ENCODE measurements around the gene SSBP2. TPM values are rescaled to one million over a fixed set of nuclear protein-coding genes. Genes with fewer than 3 reads are reported as not detected.
"Not testable (repeated sequence)": the region's sequence is repeated elsewhere in the genome, so short reads cannot be mapped to it uniquely, and the experiment has no call there.

The SSBP2 gene
- polyA plus RNA-seq, 3 donors from 2014 or later, result 28.4 to 90.8 (median 34.2) TPM

DNA sequence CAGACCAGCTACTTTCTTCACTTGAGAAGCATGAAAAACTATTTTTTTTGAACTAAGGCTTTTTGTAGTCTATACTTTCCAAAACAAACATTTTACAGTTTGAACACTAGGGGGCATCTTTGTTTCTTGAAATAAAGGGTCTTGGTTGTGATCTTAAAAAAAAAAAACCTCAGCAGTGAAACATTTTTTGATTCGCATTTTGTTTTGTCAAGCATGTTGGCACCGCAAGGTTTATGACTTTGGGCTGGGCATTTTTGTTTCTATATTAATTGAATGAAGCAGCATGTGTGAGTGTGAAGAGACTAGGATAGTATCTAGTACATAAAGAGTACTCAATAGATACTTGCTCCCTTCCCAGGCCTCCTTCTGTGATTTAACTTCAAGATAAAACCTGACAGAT, 325.3 kb downstream of the SSBP2 start:
- Mint-ChIP-seq H3K27me3 (ENCODE audit: low read depth in 3 of 3) (peaks cover 0 to 1% (median 0%) of the 10 kb centered on the region in 3 donors), H3K27ac (no peak overlapping the region), H3K4me1 (peaks cover 2 to 5% of the 10 kb centered on the region in 2 donors), H3K36me3 (peaks cover 0 to 2% (median 0%) of the 10 kb centered on the region in 3 donors), H3K4me3 (no peak overlapping the region), H3K9me3 (no peaks in the 10 kb centered on the region)
- DNase-seq, result peak; percentile 28 to 45 (median 43)

DNA sequence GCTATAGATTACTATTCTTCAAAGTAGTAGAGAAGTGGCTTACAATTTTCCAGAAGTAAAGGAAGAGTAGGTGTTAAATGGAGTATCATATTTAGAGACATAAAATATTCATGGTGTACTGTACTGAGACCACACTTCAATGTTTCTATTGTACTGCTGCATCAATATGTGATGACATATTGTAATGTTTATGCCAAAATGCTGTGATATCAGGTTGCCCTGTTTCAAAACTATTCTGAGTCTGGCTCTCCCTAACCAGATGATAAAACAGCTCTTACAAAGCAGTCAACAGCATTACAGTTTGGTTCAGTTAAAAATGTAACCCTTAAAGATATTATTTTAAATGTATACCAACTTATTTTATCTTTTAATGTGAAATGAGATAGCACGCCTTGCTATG, 326.2 kb downstream of the SSBP2 start:
- Mint-ChIP-seq H3K27me3 (ENCODE audit: low read depth in 3 of 3) (peaks cover 0 to 1% (median 0%) of the 10 kb centered on the region in 3 donors), H3K9me3 (no peaks in the 10 kb centered on the region), H3K4me1 (peaks cover 2 to 5% of the 10 kb centered on the region in 2 donors), H3K4me3 (no peak overlapping the region), H3K27ac (no peak overlapping the region), H3K36me3 (no peaks in the 10 kb centered on the region)
- no peak for DNase-seq

DNA sequence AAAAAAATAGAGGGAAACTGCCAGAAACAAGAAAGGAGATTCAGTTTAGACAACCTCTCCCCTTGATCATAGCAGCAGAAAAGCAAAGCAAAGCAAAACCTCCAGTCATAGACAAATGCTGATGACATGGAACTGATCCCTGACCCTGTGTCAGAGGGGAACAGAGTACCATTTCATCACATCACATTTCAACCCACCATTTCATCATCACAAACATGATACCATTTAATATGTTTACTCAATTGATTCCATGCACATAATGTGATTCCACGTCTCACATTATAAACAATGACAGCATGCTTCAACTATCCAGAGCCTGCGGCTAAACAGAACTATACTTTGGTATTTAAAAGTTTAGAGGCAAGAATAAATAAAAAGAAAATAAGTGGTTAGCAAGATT, 328.2 kb downstream of the SSBP2 start:
- no peak for DNase-seq
- H3K36me3 Mint-ChIP-seq, result no peaks in the 10 kb centered on the region
- peaks cover 2 to 5% of the 10 kb centered on the region in 2 donors for H3K4me1 Mint-ChIP-seq
- H3K27ac Mint-ChIP-seq, result no peak overlapping the region
- no peak overlapping the region for H3K4me3 Mint-ChIP-seq
- H3K9me3 Mint-ChIP-seq, result no peaks in the 10 kb centered on the region
- no peaks in the 10 kb centered on the region for H3K27me3 Mint-ChIP-seq (ENCODE audit: low read depth in 3 of 3)

DNA sequence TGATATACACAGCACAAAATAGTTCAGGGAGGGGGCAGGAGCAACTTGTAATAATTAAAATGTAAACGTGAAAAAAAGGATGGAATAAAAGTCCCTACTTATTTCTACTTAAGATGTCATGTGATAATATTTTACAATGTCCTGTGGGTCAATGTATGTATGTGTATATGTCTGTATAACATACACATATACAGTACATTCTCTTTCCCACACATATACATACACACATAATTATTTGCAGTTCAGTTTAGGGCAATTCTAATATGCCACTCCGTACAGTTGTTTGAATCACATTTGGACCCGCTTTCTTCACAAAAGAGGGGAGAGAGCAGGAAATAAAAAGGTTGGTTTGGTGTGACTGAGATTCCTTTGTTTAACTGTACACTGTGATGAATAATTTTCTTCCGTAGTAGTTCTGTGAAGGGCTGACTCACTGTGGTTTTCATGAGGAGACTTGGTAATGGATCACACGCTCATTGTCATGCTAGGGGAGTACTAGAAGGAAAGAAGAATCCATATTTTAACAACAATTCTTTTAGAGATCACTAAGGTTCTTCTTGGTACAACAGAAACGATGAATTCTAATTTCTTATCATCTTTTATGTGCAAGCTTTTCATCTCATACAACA, 330.7 kb downstream of the SSBP2 start:
- H3K27ac Mint-ChIP-seq, result no peak overlapping the region
- no peak overlapping the region for H3K4me3 Mint-ChIP-seq
- peaks cover 0 to 3% (median 0%) of the 10 kb centered on the region in 3 donors for H3K36me3 Mint-ChIP-seq
- H3K27me3 Mint-ChIP-seq (ENCODE audit: low read depth in 3 of 3), result no peaks in the 10 kb centered on the region
- H3K9me3 Mint-ChIP-seq, result no peaks in the 10 kb centered on the region
- H3K4me1 Mint-ChIP-seq, result no peaks in the 10 kb centered on the region
- no peak for DNase-seq

DNA sequence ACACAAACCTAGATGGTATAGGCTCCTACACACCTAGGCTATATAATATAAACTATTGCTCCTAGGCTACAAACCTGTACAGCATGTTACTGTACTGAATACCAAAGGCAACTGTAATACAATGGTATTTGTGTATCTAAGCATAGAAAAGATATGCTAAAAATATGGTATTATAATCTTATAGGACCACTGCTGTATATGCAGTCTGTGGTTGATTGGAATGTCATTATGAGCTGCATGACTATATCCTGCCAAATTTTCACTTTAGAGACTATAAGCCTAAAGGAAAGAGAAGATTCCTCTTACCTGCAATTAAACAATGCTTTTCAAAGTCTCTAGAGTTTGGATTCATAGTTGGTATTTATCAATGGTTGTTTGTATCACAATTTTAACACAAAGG, 332.3 kb downstream of the SSBP2 start:
- Mint-ChIP-seq H3K9me3 (no peaks in the 10 kb centered on the region), H3K27ac (no peak overlapping the region), H3K36me3 (peaks cover 0 to 3% (median 0%) of the 10 kb centered on the region in 3 donors), H3K4me1 (no peaks in the 10 kb centered on the region), H3K4me3 (no peak overlapping the region), H3K27me3 (ENCODE audit: low read depth in 3 of 3) (no peaks in the 10 kb centered on the region)
- DNase-seq, result no peak

DNA sequence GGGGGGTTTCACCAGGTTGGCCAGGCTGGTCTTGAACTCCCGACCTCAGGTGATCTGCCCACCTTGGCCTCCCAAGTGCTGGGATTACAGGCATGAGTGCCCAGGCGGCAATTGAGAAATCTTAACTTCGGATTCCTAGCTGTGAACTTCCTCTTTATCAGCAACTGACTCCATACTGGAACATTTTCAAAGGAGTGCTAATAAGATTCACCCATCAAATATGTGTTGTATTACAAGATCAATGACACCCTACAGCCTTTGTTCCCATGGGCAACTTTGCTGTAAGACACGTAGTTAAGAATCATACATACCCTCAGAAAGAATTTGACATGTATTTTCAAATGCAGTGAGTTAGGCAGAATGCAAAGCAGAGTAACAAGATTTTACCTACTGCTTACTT, 333.8 kb downstream of the SSBP2 start:
- no peak overlapping the region for H3K27ac Mint-ChIP-seq
- H3K9me3 Mint-ChIP-seq, result no peaks in the 10 kb centered on the region
- no peak overlapping the region for H3K4me3 Mint-ChIP-seq
- H3K4me1 Mint-ChIP-seq, result no peaks in the 10 kb centered on the region
- no peaks in the 10 kb centered on the region for H3K27me3 Mint-ChIP-seq (ENCODE audit: low read depth in 3 of 3)
- H3K36me3 Mint-ChIP-seq, result peaks cover 0 to 3% (median 0%) of the 10 kb centered on the region in 3 donors
- no peak for DNase-seq

DNA sequence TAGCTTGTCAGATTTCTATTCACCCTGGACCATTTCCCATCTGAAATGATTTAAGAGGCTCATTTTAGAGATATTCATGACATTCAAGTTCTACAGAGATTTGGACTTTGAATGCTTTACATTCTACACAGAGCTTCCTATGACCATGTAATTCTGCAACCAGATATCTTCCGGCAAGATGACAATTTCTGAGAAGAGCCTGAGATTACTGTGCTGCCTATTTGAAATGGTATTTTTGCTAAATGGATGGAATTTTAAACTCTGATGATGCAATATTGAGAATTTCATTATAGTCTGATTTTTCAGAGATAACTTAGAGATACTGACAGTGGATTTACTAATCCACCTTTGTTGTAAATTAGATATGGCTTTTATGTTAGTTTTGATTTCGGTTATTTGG, 341.0 kb downstream of the SSBP2 start:
- peaks cover 0 to 2% (median 0%) of the 10 kb centered on the region in 3 donors for H3K27me3 Mint-ChIP-seq (ENCODE audit: low read depth in 3 of 3)
- DNase-seq, result no peak
- no peaks in the 10 kb centered on the region for H3K4me1 Mint-ChIP-seq
- H3K4me3 Mint-ChIP-seq, result no peak overlapping the region
- no peak overlapping the region for H3K27ac Mint-ChIP-seq
- H3K9me3 Mint-ChIP-seq, result no peaks in the 10 kb centered on the region
- H3K36me3 Mint-ChIP-seq, result no peaks in the 10 kb centered on the region

DNA sequence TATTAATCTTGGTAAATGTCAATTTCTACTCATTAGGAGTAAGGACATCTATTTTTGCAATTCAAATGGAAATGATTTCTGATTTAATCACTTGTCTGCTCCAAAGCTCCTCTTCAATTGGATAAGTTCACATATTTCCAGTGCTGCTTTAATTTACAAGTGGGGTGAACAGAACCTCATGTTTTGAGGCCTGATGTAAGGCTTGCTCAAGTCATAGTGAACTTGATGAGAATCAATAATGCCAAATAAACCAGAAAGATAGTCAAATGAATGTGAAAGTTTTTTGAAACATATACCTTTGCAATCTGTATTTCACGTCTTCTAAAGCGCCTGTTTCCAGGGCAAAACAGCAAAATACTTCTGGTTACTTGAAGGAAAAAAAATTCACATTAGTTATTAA, 341.5 kb downstream of the SSBP2 start:
- Mint-ChIP-seq H3K9me3 (no peaks in the 10 kb centered on the region), H3K27ac (no peak overlapping the region), H3K4me1 (no peaks in the 10 kb centered on the region), H3K36me3 (no peaks in the 10 kb centered on the region), H3K27me3 (ENCODE audit: low read depth in 3 of 3) (peaks cover 0 to 2% (median 0%) of the 10 kb centered on the region in 3 donors), H3K4me3 (no peak overlapping the region)
- no peak for DNase-seq

DNA sequence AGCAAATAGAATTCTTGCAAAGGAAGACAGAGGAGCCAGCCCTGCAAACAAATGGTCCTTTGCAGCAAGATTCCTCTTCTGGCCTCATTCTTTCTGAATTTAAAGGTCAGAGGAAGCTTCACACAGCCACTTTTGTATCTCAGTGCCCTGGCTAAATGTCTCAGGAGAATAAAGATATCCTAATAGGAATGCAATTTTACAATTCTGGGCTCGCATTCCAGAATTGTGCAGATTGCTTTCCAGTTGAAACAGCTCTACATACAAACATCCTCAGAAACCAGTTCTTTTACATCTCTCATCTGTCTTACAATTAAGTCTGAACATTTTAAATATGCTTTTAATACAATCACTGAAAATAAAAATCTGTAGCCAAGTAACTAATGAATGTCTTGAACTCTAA, 342.4 kb downstream of the SSBP2 start:
- Mint-ChIP-seq H3K36me3 (no peaks in the 10 kb centered on the region), H3K9me3 (no peaks in the 10 kb centered on the region), H3K27ac (no peak overlapping the region), H3K27me3 (ENCODE audit: low read depth in 3 of 3) (peaks cover 0 to 2% (median 0%) of the 10 kb centered on the region in 3 donors), H3K4me3 (no peak overlapping the region), H3K4me1 (no peaks in the 10 kb centered on the region)
- DNase-seq, result no peak

DNA sequence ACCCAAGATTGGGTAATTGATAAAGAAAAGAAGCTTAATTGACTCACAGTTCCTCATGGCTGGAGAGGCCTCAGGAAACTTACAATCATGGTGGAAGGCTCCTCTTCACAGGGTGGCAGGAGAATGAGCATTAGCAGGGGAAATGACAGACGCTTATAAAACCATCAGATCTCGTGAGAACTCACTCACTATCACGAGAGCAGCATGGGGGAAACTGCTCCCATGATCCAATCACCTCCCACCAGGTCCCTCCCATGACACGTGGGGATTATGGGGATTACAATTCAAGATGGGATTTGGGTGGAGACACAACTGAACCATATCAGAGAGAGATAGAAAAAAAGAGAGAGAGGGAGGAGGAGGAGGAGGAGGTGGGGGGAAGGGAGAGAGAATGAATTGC, 343.1 kb downstream of the SSBP2 start:
- not testable (repeated sequence) for H3K27me3 Mint-ChIP-seq (ENCODE audit: low read depth in 3 of 3); H3K4me1 Mint-ChIP-seq; H3K4me3 Mint-ChIP-seq; DNase-seq; H3K9me3 Mint-ChIP-seq; H3K27ac Mint-ChIP-seq; H3K36me3 Mint-ChIP-seq

DNA sequence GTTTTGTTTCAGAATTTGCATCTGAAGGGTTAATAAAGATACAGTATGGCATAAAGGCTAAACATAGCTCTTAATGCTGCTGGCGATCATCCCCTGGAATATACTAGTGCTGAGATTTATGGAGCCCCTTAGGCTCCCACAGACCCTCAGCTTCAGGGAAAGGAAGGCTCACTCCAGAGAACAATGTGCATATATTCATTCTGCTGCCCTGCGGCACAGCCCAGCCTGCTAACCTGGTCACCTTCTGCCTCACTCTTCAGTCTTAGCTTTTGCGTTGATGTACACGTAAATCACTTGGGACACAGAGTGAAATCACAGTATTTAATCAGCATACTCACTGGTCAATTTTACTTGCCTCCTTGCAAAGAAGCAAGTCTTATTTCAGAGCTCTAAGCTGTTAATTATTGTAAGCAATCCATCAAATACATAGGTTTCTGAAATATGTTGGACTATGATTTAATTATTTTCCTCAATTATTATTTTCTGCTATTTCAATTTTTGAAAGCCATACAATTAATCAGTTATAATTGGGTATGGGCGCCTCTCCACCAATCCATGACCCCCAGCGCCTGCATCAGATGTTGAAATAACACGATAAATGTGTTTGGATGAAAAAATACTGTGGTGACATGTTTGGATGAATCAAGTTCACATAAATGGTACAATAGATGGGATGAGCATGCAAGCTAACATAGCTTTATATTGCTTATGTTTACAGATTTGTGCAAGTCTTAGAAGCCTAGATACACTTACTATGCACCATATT, 345.6 kb downstream of the SSBP2 start:
- H3K4me1 Mint-ChIP-seq, result no peaks in the 10 kb centered on the region
- H3K4me3 Mint-ChIP-seq, result no peak overlapping the region
- H3K27ac Mint-ChIP-seq, result no peak overlapping the region
- no peaks in the 10 kb centered on the region for H3K36me3 Mint-ChIP-seq
- H3K27me3 Mint-ChIP-seq (ENCODE audit: low read depth in 3 of 3), result peaks cover 2 to 6% (median 5%) of the 10 kb centered on the region in 3 donors
- H3K9me3 Mint-ChIP-seq, result no peaks in the 10 kb centered on the region
- no peak for DNase-seq

DNA sequence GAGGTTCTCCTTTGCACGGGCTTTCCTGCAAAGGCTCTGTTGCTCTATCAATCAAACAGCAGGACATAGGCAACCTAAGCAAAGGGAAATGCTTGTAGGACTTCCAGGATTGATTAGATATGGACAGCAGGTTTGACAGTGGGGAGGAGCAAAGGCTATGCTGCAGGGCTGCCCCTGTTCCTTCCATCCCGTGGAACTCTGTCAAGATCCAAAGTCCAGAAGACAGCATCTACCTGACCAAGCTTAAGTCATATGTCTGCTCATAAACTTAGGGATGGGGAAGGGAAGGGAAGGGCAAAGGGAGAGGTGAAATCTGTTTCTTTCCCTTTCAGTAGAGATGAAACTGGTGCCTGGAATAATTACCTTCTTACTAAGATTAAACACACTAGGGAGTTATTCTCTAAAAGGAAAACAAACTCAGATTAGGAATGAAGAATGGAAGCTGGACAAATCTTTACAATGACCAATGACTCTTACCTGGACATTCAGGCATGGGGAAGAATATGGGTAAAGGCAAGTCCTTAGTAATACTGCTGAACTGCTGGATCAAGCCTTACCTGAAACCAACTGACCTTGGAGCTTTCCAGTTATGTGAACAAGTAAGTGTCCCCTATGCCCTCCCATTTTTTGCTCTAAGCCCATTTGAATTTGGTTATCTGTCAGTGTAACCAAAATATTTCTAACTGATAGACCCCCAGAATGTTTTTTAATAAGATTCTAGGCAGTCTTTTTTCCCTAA, 348.5 kb downstream of the SSBP2 start:
- H3K27me3 Mint-ChIP-seq (ENCODE audit: low read depth in 3 of 3), result peaks cover 2 to 11% (median 6%) of the 10 kb centered on the region in 3 donors
- no peaks in the 10 kb centered on the region for H3K9me3 Mint-ChIP-seq
- no peaks in the 10 kb centered on the region for H3K36me3 Mint-ChIP-seq
- no peak for DNase-seq
- H3K27ac Mint-ChIP-seq, result no peak overlapping the region
- H3K4me1 Mint-ChIP-seq, result no peaks in the 10 kb centered on the region
- H3K4me3 Mint-ChIP-seq, result no peak overlapping the region

DNA sequence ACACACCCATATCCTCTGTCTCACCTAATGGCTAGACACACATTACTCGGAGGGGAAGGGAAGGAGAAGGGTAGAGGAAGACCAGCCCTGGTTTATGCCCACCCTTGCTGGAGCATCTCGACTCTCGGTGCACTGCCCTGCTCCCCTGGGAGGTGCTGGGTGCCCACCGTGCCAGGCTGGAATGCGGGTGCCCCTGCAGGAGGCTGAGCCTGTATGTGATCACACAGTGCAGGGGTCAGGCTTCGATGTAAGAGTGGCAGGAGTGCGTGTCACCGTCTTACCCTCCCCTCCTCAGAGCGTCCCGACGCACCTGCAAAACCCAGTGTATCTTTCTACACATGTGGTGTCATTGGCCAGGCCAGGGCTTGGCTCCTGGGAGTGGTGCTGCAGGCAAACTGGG, 349.6 kb downstream of the SSBP2 start:
- Mint-ChIP-seq H3K9me3 (no peaks in the 10 kb centered on the region), H3K36me3 (no peaks in the 10 kb centered on the region), H3K27me3 (ENCODE audit: low read depth in 3 of 3) (peaks cover 5 to 17% (median 10%) of the 10 kb centered on the region in 3 donors), H3K27ac (no peak overlapping the region), H3K4me3 (no peak overlapping the region), H3K4me1 (no peaks in the 10 kb centered on the region)
- DNase-seq, result no peak

DNA sequence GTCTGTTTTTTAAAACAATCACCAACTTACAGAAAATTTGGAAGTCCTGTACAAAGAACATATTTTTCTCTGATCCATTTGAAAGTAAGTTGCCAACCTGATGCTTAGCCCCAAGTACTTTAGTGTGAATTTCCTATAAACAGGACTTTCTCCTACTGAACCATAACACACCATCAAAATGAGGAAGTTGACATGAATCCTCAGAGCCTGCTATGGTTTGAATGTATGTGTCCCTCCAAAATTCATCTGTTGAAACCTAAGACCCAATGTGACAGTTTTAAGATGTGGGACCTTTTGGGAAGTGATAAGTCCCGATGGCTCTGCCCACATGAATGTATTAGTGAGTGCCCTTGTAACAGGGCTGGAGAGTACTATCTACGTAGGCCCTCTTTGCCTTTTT, 350.5 kb downstream of the SSBP2 start:
- no peaks in the 10 kb centered on the region for H3K36me3 Mint-ChIP-seq
- no peaks in the 10 kb centered on the region for H3K4me1 Mint-ChIP-seq
- H3K27ac Mint-ChIP-seq, result no peak overlapping the region

More for the DNA sequence above, 350.5 kb downstream of the SSBP2 start:
- Mint-ChIP-seq H3K4me3 (no peak overlapping the region), H3K9me3 (no peaks in the 10 kb centered on the region), H3K27me3 (ENCODE audit: low read depth in 3 of 3) (peaks cover 5 to 21% (median 11%) of the 10 kb centered on the region in 3 donors)
- no peak for DNase-seq

Data from immature natural killer cell (primary cell).